Muscle layer of colon (tissue), 2 donors: ENCODE results near the gene ZPBP2.
"Not testable (repeated sequence)": the region's sequence is repeated elsewhere in the genome, so short reads cannot be mapped to it uniquely, and the experiment has no call there.

ENCODE experiments used
- H3K27ac ChIP-seq: one replicate; pipeline ENCODE4 v1.7.0; 2013; ENCODE audit warnings: low read depth, mild to moderate bottlenecking, low read length, moderate library complexity
- H3K27me3 ChIP-seq, 2 donors: one replicate each; pipeline ENCODE4 v1.7.0; 2013; ENCODE audit warnings: low read length in 2 of 2, mild to moderate bottlenecking in 2 of 2; ENCODE audit not compliant: insufficient read depth in 2 of 2, control insufficient read depth in 1 of 2
- H3K36me3 ChIP-seq: one replicate; pipeline ENCODE4 v1.7.0; 2013; ENCODE audit warnings: mild to moderate bottlenecking, low read length; ENCODE audit not compliant: insufficient read depth
- H3K4me1 ChIP-seq: one replicate; pipeline ENCODE4 v1.7.0; 2013; ENCODE audit warnings: mild to moderate bottlenecking, low read length; ENCODE audit not compliant: insufficient read depth
- H3K4me3 ChIP-seq, 2 donors: one replicate each; pipeline ENCODE4 v1.7.0; 2013; ENCODE audit warnings: low read length in 2 of 2, low read depth in 1 of 2, mild to moderate bottlenecking in 1 of 2, moderate library complexity in 1 of 2
- H3K9ac ChIP-seq: one replicate; pipeline ENCODE4 v1.7.0; 2013; ENCODE audit warnings: low read length
- H3K9me3 ChIP-seq: one replicate; pipeline ENCODE4 v1.7.0; 2013; ENCODE audit warnings: mild to moderate bottlenecking, low read length
- donor health status: abdominal sarcoma.
- donor health status: Adenocarcinoma of cecum.

Gene ZPBP2

DNA sequence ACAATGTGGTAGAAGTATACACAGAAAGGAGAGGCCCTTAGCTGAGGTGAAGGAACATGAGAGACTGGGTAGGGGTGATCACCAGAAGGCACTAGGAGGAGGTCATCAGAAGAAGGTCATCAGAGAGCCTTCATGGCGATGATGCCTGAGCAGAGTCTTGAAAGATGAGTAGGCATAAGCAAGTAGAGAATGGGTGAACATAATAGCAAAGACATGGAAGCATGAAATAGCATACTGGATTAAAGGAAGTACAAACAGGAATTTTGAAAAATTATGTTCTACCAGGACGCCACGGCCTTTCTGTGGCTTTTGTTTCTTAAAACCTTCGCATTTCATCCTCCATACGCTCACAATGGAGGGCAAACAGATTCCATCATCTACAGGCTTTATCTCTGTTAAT lies 6.8 kb upstream of the ZPBP2 start:
- H3K4me3 ChIP-seq, result no peak overlapping the region
- no peaks in the 10 kb centered on the region for H3K36me3 ChIP-seq
- H3K4me1 ChIP-seq, result peaks cover 8% of the 10 kb centered on the region
- no peak overlapping the region for H3K9ac ChIP-seq
- H3K27ac ChIP-seq, result no peak overlapping the region
- H3K9me3 ChIP-seq, result peaks cover 5% of the 10 kb centered on the region
- peaks cover 40 to 43% of the 10 kb centered on the region in 2 donors for H3K27me3 ChIP-seq

DNA sequence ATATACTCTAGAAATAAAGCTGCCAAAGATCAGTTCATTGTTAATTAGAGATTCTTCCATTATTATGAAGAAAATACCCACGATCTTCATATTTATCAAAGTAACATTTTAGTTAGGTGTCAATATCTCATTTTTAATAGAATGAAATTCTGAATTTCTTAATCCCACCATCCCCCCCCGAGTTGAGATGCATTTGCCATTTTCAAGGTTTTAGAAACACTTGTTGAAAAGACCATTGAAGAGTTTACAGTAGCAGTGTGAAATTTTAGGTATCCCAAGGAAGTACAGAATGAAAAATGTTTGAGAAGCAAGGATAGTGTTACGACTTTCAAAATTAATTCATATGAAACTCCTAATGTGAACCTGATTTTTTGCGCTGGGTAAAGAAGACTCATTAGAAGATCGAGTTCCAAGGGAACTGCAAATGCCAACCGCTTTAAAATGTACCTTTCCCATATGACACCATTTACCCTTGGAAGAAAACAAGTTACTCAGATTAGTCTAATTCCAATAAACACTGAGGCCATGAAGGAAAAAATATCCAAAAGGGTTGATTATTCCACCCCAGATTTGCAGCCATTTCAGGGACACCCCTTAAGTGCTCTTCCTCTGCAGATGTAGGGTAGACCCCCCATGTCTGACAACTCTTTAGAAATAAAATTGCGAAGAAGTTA lies 4.6 kb upstream of the ZPBP2 start:
- Histone ChIP-seq H3K9ac (no peak overlapping the region), H3K9me3 (peaks cover 5% of the 10 kb centered on the region), H3K4me3 (no peak overlapping the region), H3K36me3 (no peaks in the 10 kb centered on the region), H3K27ac (no peak overlapping the region), H3K4me1 (peaks cover 8% of the 10 kb centered on the region), H3K27me3 (peaks cover 50 to 61% of the 10 kb centered on the region in 2 donors)

DNA sequence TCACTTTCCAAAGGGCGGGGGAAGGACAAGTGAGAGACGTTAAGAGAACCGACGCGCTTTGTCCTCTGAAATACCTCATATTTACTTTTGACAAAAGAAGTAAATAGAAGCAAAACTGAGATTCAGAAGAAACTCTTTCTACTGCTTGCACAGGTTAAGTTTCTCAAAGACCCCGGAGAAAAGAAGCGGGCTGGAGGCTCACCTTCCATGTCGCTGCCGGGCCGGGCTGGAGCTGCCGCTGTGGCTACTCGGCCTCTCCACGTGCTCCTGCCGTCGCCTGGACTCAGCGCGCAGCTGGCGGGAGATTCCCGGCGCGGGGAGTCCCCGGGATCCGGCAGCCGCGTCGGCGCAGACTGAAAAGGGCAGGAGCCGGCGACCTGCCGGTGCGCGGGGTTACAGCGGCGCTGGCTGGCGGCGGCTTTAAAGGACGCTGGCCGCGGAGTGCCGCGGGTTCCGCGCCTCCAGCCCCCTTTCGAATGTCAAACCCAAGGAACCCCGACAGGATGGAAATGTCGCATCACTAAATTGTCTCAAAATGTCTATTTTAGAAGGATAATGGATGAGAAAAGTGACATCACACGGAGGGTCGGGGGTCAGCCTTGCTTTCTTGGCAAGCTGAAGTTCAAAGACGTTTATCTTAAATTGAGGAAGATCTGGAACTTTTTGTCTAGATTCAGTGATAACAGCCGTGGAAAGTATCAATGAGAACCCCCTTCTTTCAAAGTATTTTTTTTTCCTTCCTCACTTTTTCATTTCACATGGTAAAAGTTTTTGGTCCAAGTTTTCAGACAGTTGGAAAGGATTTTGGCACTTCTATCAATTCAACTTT lies 3.9 kb upstream of the ZPBP2 start, which contains the start of gene IKZF3:
IKZF3 (minus strand) TSS at position 395 of the 829 bp plus-strand sequence; CDS start at position 209, 186 bp downstream.
- H3K9me3 ChIP-seq, result peaks cover 5% of the 10 kb centered on the region
- H3K4me1 ChIP-seq, result peaks cover 8% of the 10 kb centered on the region
- no peak within 1 kb of the TSS for H3K4me3 ChIP-seq
- no peak within 1 kb of the TSS for H3K9ac ChIP-seq
- no peaks in the 10 kb centered on the region for H3K36me3 ChIP-seq
- peaks cover 50 to 66% of the 10 kb centered on the region in 2 donors for H3K27me3 ChIP-seq
- H3K27ac ChIP-seq, result no peak within 1 kb of the TSS

DNA sequence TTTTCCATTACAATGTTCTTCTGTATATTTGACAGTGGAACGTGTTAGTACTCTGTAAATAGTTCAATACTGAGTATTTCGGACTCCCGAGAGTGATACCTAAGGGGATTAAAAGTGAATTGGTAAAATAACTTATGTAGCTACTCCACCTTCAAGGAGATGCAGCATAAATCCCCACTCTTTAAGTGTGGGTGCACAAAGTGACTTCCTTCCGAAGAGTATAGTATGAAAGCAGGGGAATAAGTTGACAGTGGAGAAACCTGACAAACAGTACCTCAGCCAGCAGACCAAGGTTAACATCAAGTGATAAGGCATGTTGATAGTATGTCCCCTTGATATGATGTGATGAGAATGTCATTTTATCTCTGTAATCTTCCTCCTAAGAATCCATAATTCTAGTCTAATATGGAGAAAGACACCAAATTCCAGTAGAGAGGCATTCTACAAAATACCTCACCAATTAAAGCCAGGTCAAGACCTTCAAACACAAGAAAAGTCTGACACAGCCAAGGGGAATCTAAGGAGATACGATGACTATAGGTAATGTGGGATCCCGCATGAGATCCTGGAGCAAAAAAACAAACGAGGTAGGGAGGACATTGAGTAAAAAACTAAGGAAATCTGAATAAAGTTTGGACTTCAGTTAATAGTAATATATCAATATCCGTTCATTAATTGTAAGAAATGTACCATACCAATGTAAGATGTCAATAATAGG lies 1.8 kb upstream of the ZPBP2 start:
- Histone ChIP-seq H3K4me3 (no peak overlapping the region), H3K27me3 (peaks cover 48 to 62% of the 10 kb centered on the region in 2 donors), H3K36me3 (no peaks in the 10 kb centered on the region), H3K9ac (no peak overlapping the region), H3K27ac (no peak overlapping the region), H3K4me1 (peaks cover 8% of the 10 kb centered on the region), H3K9me3 (peaks cover 5% of the 10 kb centered on the region)

DNA sequence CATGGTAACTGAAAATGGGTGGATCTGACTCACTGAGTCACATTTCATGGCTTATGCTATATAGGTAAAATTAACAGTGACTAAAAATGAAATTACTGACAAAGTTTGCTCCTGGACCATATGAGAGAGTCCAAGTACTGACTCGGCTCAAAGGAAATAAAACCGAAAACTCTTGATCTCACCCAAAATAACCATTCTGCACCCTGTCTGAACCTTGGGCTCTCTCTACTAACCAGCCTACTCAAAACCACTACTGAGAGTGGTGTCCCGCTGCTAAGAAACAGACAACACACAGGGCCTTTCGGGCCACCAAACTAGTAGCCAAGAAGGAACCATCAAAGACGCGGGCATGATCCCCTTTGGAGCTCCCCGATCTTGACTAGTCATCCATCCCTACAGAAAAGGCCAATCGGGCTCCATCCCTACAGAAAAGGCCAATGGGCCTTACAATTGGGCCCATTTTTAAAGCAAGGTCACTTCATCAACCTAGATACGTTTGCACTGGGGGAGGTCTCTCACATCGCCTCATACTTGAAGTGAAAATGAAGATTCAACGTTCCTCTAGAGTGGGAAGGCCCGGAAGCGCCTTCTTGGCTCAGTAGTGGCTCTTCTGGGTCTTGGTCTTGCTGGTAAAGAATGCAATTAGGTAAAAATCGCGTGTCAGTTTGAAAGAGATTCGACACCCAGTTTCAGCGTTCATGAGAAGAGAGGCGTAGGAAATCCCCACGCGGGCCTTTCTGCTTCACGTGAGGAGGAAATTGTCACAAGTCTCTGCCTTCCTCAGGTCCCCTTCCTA lies 720 bp upstream of the ZPBP2 start:
- Histone ChIP-seq H3K27ac (no peak overlapping the region), H3K4me1 (peaks cover 8% of the 10 kb centered on the region), H3K27me3 (peaks cover 41 to 55% of the 10 kb centered on the region in 2 donors)

DNA sequence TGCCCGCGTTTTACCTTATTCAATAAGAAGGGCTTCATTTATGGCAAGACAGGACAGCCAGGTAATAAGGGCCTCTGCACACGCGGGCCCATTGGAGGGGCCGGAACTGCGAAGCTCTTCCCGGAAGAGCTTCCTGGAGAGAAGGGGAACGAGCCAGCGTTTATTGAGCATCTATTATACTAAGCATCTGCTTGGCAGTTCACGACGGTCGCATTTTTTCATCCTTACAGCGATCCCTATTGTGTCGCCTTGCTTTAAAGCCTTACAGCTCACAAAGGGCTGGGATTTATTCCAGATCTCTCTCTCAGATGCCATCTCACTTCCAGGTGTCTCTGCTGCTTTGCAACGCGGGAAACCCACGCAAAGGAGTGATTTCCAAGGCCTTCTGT lies 546 bp downstream of the ZPBP2 start:
- Histone ChIP-seq H3K4me1 (peaks cover 8% of the 10 kb centered on the region), H3K9me3 (peaks cover 1% of the 10 kb centered on the region), H3K4me3 (no peak overlapping the region), H3K27ac (no peak overlapping the region), H3K27me3 (peaks cover 29 to 42% of the 10 kb centered on the region in 2 donors), H3K36me3 (no peaks in the 10 kb centered on the region), H3K9ac (no peak overlapping the region)

More for the DNA sequence above, 720 bp upstream of the ZPBP2 start:
- no peak overlapping the region for H3K4me3 ChIP-seq
- no peaks in the 10 kb centered on the region for H3K36me3 ChIP-seq
- no peak overlapping the region for H3K9ac ChIP-seq
- H3K9me3 ChIP-seq, result peaks cover 5% of the 10 kb centered on the region

DNA sequence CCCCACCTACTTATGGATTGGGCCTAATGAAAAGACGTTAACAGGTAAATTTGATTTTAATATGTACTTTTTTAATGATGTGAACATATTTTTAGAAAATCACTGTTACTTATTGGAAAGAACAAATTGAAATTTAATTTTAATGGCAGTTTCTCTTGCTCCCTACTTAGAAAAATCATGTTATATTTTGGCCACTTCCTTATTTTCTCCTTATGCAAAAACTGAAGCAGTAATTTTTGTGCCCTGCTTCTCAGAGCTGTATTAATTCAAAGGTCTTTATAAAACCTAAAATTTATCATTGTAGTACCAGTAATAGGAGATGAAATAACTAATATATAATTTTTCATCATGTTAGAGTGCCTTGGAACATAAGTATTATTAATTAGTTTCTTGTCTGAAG lies 2.8 kb downstream of the ZPBP2 start:
- Histone ChIP-seq H3K9ac (no peak overlapping the region), H3K9me3 (no peaks in the 10 kb centered on the region), H3K36me3 (no peaks in the 10 kb centered on the region), H3K4me3 (no peak overlapping the region), H3K27me3 (peaks cover 11 to 24% of the 10 kb centered on the region in 2 donors), H3K4me1 (no peaks in the 10 kb centered on the region), H3K27ac (no peak overlapping the region)

DNA sequence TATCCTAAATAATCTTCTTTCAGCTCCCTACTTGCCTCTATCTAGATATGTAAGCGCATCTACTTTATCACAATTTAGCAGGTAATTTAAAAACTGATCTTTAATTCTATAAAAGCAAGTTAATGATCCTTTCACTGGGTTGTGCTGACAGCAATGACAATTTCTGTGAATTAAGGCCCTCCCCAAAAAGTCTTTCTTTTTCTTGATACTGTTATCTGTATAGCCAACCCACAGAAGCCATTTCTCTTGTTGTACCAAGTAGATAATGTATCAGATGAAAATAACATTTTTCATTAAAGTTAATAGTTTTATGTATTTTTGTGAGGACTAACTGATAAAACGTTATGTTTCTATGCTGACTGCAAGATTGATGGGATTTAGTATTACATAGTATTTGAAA lies 3.8 kb downstream of the ZPBP2 start:
- Histone ChIP-seq H3K4me3 (no peak overlapping the region), H3K9ac (no peak overlapping the region), H3K4me1 (no peaks in the 10 kb centered on the region), H3K27ac (no peak overlapping the region), H3K9me3 (no peaks in the 10 kb centered on the region), H3K36me3 (no peaks in the 10 kb centered on the region), H3K27me3 (peaks cover 10 to 19% of the 10 kb centered on the region in 2 donors)

DNA sequence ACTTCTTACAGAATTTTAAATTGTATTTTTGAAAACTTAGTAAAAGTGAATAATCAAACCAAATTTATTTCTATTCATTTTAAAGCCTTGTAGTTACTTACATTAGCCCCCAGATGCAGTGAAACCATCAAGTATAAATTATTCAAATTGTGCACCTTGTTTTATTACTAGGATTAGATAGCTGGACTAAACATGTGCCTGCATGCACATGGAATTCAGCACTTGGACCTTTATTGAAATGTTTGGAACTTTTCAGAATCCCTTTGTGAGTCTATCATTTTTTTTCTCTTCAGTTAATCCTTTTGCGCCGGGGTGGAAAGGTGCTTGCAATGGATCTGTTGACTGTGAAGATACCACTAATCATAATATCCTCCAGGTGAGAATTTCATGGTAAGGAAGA lies 4.7 kb downstream of the ZPBP2 start:
- H3K4me1 ChIP-seq, result no peaks in the 10 kb centered on the region
- H3K27ac ChIP-seq, result no peak overlapping the region
- H3K27me3 ChIP-seq, result peaks cover under 1 to 11% of the 10 kb centered on the region in 2 donors
- no peaks in the 10 kb centered on the region for H3K36me3 ChIP-seq
- H3K9me3 ChIP-seq, result no peaks in the 10 kb centered on the region
- H3K9ac ChIP-seq, result no peak overlapping the region
- no peak overlapping the region for H3K4me3 ChIP-seq

DNA sequence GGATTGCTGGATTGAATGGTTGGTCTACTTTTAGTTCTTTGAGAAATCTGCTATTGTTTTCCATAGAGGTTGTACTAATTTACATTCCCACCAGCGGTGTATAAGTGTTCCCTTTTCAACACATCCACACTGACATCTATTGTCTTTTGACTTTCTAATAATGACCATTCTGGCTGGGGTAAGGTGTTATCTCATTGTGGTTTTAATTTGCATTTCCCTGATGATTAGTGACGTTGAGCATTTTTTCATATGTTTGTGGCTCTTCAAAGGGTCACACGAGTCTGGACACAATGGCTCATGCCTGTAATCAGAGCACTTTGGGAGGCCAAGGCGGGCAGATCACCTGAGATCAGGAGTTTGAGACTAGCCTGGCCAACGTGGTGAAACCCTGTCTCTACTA lies 18.1 kb downstream of the ZPBP2 start:
- H3K9ac ChIP-seq, H3K36me3 ChIP-seq, H3K27ac ChIP-seq, H3K4me1 ChIP-seq, H3K4me3 ChIP-seq, H3K9me3 ChIP-seq, H3K27me3 ChIP-seq: not testable (repeated sequence)

DNA sequence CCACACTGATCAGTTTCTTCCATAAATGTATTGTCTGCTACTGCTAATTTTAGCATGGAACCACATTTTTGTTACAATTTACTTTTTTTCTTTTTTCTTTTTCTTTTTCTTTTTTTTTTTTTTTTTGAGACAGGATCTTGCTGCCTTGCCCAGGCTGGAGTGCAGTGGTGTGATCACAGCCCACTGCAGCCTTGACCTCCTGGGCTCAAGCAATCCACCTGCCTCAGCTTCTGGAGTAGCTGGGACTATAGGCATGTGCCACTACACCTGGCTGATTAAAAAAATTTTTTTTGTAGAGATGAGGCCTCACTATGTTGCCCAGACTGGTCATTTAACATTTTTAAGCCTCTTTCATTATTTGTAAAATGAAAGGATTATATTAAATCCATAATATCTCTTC lies 19.1 kb downstream of the ZPBP2 start:
- no peaks in the 10 kb centered on the region for H3K36me3 ChIP-seq
- H3K4me1 ChIP-seq, result no peaks in the 10 kb centered on the region
- H3K27me3 ChIP-seq, result no peaks in the 10 kb centered on the region
- H3K9me3 ChIP-seq, result no peaks in the 10 kb centered on the region
- no peak overlapping the region for H3K9ac ChIP-seq
- no peak overlapping the region for H3K27ac ChIP-seq
- no peak overlapping the region for H3K4me3 ChIP-seq
